Peyer's patch (tissue), 4 donors: ENCODE measurements around the gene DMD.

ENCODE experiments used
- CTCF ChIP-seq, 6 experiments: fragments of 450-650 bp in 4 of 6; fragments of 200-600 bp in 2 of 6; sonication (generic) in 1 of 6; IDR thresholded peaks; one replicate each; pipeline ENCODE4 v1.5.1; 2017 to 2019; ENCODE audit warnings: antibody characterized with exemption in 6 of 6, mild to moderate bottlenecking in 3 of 6, moderate library complexity in 1 of 6
- POLR2A ChIP-seq, 2 donors: fragments of 450-650 bp; IDR thresholded peaks; one replicate each; pipeline ENCODE4 v1.5.1; 2017; ENCODE audit warnings: antibody characterized with exemption in 2 of 2, mild to moderate bottlenecking in 2 of 2, moderate library complexity in 2 of 2

- no peak for TF ChIP-seq POLR2A (IDR thresholded peaks at IDR 0.05)
- no peak for TF ChIP-seq CTCF (IDR thresholded peaks at IDR 0.05)
These were observed 1667.7 kb downstream of the DMD start for GRCh38 chrX:31543634-31544033.
